ENCODE results near the gene CERS1. TPM values are rescaled to one million over a fixed set of nuclear protein-coding genes. Genes with fewer than 3 reads are reported as not detected.
"Not testable (repeated sequence)": the region's sequence is repeated elsewhere in the genome, so short reads cannot be mapped to it uniquely, and the experiment has no call there.

Gene CERS1
- total RNA-seq, 2 donors from 2014 or later, result 38.7 TPM; not detected in 1

DNA sequence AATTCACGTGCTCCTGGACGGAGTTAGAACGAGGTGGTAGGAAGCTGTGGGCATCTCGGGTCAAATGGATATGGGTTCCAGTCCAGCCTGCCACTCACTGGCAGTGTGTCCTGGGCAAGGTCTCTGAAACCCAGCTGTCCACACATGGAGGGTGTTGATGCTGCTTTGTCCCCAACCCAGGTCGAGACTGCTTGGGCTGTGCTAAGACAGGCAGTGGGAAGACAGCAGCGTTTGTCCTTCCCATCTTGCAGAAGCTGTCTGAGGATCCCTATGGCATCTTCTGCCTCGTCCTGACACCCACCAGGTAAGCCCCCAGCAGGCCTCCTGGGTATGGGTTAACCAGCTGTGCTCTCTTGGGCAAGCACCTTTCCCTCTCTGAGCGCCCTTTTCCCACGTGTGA, 24.4 kb upstream of the CERS1 start:
- TF ChIP-seq, protein P1, sequence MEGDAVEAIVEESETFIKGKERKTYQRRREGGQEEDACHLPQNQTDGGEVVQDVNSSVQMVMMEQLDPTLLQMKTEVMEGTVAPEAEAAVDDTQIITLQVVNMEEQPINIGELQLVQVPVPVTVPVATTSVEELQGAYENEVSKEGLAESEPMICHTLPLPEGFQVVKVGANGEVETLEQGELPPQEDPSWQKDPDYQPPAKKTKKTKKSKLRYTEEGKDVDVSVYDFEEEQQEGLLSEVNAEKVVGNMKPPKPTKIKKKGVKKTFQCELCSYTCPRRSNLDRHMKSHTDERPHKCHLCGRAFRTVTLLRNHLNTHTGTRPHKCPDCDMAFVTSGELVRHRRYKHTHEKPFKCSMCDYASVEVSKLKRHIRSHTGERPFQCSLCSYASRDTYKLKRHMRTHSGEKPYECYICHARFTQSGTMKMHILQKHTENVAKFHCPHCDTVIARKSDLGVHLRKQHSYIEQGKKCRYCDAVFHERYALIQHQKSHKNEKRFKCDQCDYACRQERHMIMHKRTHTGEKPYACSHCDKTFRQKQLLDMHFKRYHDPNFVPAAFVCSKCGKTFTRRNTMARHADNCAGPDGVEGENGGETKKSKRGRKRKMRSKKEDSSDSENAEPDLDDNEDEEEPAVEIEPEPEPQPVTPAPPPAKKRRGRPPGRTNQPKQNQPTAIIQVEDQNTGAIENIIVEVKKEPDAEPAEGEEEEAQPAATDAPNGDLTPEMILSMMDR (IDR thresholded peaks at IDR 0.05), result no peak
- peaks cover 7 to 14% of the 10 kb centered on the region in 2 donors for H3K36me3 ChIP-seq
- H3K4me1 ChIP-seq (replicated peaks), result peaks cover 12% of the 10 kb centered on the region
- WGBS, result 64% methylated on average over 9 of the region's 9 CpGs
- H3K4me3 ChIP-seq, result peak overlapping the region; percentile 69 to 89
- H3K27ac ChIP-seq, result no peak overlapping the region
- H3K27me3 ChIP-seq (replicated peaks; ENCODE audit: insufficient read depth), result no peaks in the 10 kb centered on the region
- intact Hi-C loops (cut with DNase I), result no loop called here
- DNase-seq (ENCODE audit: low spot score), result no peak
- no peaks in the 10 kb centered on the region for H3K9me3 ChIP-seq

DNA sequence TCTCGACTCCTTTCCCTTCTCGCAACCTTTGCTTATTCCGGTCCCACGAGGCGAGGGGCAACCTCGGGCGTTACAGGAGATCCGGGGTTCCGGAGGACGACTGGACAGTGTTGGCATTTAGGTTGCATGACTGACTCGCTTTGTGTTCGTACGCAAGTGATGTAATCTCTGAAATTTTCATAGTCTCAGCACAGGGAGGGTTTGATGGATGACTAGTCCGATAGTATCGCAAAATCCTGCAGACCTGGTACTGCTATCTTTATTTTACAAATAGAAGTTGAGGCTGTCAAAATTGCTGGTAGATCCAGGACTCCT, 23.9 kb upstream of the CERS1 start:
- Histone ChIP-seq H3K9me3 (no peaks in the 10 kb centered on the region), H3K4me3 (peak overlapping the region; percentile 69 to 89), H3K4me1 (replicated peaks) (peaks cover 12% of the 10 kb centered on the region), H3K27me3 (replicated peaks; ENCODE audit: insufficient read depth) (no peaks in the 10 kb centered on the region), H3K36me3 (peaks cover 7 to 9% of the 10 kb centered on the region in 2 donors), H3K27ac (peak overlapping the region; percentile 50 to 62)
- no peak for TF ChIP-seq POLR2A (IDR thresholded peaks at IDR 0.05)
- TF ChIP-seq, protein P1 (IDR thresholded peaks at IDR 0.05), result no peak
- TF ChIP-seq POLR2AphosphoS5 (IDR thresholded peaks at IDR 0.05), result no peak
- intact Hi-C loops (cut with DNase I), result no loop called here
- DNase-seq (ENCODE audit: low spot score), result no peak
- 1% methylated on average over 15 of the region's 15 CpGs for whole genome bisulfite sequencing

GRCh38 chr19:18919086-18919899, 23.3 kb upstream of the CERS1 start, which contains the start of the genes COPE and DDX49:
Gene COPE (minus strand): TSS chr19:18919387. CDS start chr19:18919348, 39 bp downstream.
Gene DDX49 (plus strand): TSS chr19:18919715. CDS start chr19:18919742, 27 bp downstream.
- peaks cover 12% of the 10 kb centered on the region for H3K4me1 ChIP-seq (replicated peaks)
- no peaks in the 10 kb centered on the region for H3K27me3 ChIP-seq (replicated peaks; ENCODE audit: insufficient read depth)
- 1% methylated on average over 71 of the region's 72 CpGs for WGBS
- no peaks in the 10 kb centered on the region for H3K9me3 ChIP-seq
- peak within 1 kb of the TSS; percentile 69 to 89 for H3K4me3 ChIP-seq
- peaks cover 3 to 7% of the 10 kb centered on the region in 2 donors for H3K36me3 ChIP-seq
- DNase-seq (ENCODE audit: low spot score), result peak; percentile 99
- H3K27ac ChIP-seq, result peak within 1 kb of the TSS; percentile 79 to 83
- TF ChIP-seq, protein P1 (IDR thresholded peaks at IDR 0.05), result peak in 2 of 4 experiments; percentile 6 to 10
- peak; percentile 98 for TF ChIP-seq POLR2AphosphoS5 (IDR thresholded peaks at IDR 0.05)
- peak; percentile 59 for TF ChIP-seq POLR2A (IDR thresholded peaks at IDR 0.05)
- intact Hi-C loops (cut with DNase I), result no loop called here

- DNase-seq (ENCODE audit: low spot score); H3K27me3 ChIP-seq (replicated peaks; ENCODE audit: insufficient read depth); H3K36me3 ChIP-seq; H3K9me3 ChIP-seq; intact Hi-C loops (cut with DNase I); H3K27ac ChIP-seq: not testable (repeated sequence)
- peak overlapping the region in 1 of 2 donors; percentile 89 for H3K4me3 ChIP-seq
- H3K4me1 ChIP-seq (replicated peaks), result peaks cover 12% of the 10 kb centered on the region
- WGBS, result 64% methylated on average over 9 of the region's 9 CpGs
Measured at GRCh38 chr19:18917593-18917992, 21.6 kb upstream of the CERS1 start.

DNA sequence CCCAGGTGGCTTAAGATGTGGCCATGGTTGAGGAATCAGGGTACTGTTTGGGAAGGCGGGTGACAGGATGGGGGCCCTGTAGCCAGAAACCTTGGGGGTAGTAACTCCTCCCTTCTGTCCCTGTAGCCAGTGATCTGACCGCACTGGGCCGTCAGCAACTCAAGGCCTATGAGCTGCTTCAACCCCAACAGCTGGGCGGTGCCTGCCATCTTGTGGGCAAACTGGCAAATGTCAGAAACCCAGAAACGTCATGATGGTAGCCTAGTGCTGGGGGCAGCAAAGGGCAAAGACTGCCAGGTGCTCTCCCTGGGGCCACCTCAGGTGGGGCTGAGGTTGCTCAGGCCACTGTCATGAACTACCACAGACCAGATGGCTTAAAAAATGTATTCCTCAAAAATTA, 19.7 kb upstream of the CERS1 start:
- Histone ChIP-seq H3K4me3 (no peak overlapping the region), H3K9me3 (no peaks in the 10 kb centered on the region), H3K27me3 (replicated peaks; ENCODE audit: insufficient read depth) (no peaks in the 10 kb centered on the region), H3K27ac (no peak overlapping the region), H3K36me3 (no peaks in the 10 kb centered on the region), H3K4me1 (replicated peaks) (peaks cover 12% of the 10 kb centered on the region)
- TF ChIP-seq, protein P1 (IDR thresholded peaks at IDR 0.05), result peak in 2 of 4 experiments; percentile 30 to 38
- TF ChIP-seq POLR2A (IDR thresholded peaks at IDR 0.05), result no peak
- no peak for DNase-seq (ENCODE audit: low spot score)
- WGBS, result 60% methylated on average over 5 of the region's 5 CpGs
- intact Hi-C loops (cut with DNase I), result no loop called here
